HG02870 (cell line): ENCODE results near the gene ACSS3.

ENCODE experiments used
- ATAC-seq: cut with Tn5 transposase; IDR thresholded peaks from one replicate; pipeline ENCODE4 v1.9.1; 2021; ENCODE audit warnings: mild to moderate bottlenecking, moderate library complexity; ENCODE audit not compliant: unreplicated experiment

The ACSS3 gene

DNA sequence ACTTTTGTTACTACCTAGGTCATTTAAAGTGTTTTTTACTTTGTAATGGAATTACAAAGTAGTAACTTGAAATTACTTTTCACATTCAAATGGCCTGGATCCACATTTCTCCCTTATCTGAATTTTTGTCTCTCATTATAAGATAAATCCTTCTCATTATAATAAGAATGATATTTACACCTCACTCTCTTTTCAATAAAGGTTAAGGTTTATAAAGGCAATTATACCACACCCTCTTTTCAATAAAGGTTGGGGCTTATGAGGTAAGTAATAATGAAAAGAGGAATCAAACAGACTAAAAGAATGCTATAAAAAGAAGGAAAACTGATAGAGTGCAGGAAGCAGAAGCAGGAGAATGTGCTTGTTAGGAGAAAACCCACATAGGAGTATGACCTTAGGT is 210.8 kb downstream of the ACSS3 start:
- no peak for ATAC-seq

DNA sequence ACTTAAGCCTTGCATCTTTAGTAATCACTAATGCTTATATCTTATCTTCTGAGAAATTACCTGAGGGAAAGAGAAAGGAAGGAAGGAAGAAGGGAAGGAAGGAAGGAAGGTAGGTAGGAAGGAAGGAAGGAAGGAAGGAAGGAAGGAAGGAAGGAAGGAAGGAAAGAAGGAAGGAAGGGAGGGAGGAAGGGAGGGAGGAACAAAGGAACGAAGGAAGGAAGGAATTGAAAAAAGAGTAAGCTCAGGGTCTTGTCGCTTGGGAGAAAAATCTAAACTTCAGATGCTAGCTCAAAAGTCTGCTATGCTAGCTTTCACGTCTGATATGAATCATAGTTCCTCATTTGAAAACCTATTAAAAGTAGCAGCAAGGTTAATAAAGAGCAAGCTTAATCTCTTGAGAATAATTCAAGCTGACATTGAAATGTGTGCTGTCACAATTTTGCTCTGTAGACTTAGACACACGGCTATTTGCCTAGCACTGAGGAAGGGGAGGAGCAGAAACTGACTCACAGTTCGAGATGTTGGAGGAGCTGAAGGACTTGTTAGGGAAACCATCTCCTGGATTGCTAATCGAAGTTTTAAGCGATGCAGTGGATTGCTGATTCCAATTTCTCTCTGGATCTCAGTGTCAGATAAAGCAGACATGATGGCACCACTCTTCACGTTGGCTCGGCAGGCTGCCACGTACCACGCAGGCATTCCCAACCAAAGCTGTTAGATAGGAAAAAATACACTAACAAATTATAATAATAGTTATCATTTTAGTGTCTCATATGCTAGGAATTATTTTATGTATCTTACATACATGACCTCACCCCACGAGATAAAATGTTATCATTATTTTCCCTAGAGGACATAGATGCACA is 216.7 kb downstream of the ACSS3 start:
- ATAC-seq: no peak

DNA sequence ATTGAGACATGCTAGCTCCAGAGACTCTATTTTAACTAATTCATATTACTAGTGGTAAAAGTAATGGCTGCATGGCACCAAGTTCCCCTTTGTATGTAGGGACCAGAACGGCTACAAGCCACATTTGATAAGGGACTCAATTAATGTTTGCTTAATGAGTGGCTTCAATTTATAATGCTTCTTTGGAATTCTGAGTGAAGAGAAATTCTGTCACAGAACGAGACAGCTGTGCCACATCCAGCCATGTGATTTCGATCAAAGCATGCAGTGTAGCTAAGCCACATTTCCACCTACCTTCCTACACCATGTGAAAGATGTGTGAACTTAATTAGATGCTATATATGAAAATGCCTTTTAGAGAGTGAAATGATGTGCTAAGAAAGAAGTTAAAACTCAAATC is 217.4 kb downstream of the ACSS3 start:
- ATAC-seq: no peak

DNA sequence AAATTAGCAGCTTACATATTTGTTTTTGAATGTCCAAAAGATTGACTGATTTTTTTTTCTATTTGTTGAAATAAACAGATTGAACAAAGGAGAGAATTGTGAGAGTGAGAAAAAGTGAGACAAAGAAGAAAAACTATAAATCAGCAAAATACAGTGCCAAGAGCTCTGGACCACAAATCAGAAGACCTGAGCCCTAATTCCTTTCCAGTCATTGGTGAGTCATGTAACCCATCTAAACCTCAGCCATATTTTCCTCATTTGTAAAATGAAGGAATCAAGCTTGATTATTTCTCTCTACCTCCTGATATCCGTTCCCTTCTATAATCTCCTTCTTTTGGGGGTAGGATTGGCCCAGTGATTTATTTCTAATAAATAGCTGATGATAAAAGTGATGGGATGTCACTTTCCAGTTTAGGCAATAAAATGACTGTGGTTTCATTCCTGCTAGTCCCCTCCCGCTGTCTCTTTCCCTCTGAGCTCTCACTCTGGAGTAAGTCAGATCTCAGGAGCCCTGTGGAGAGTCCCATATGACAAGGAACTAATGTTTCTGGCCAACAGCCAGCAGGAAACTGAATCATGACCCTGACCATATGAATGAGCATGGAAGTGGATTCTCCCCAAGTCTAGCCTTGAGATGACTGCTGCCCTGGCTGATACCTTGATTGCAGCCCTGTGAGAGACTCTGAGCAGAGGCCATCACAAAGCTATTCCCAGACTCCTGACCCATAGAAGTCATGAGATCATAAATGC is 218.9 kb downstream of the ACSS3 start:
- ATAC-seq: no peak

DNA sequence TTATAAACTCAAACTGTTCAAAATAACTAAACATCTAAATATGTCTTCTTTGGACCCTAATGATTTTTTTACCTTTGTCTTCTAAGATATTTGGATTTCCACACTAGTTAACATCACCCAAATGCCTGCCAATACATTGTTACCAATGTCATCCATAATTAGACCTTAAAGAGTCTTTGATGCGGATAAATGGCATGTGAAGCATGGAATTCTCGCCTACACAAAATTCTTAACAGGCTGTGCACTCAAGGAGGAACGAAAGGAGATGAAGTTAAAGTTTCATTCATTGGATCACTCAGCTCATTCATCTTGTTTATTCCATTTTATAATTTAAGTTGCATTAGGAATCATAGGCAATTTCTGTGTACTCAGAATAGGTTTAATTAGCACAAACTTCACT is 219.7 kb downstream of the ACSS3 start:
- ATAC-seq: no peak

DNA sequence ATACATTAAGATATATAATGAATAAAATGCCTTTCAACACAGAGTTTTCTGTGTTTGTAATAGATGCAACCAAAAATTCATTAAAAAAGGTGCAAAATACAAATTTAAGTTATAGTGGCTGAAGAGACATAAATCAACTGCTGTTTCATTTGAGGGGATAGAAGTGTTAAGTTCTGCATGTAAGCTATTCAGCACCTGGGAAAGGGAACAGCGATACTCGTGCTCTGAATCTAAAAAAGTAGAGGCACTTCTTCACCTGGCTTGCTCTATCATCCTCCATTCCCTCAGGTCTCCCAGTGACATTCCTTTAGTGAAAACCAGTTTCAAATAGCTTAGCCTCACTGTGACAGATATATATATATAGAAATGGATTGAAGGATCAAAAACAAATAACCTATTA is 222.6 kb downstream of the ACSS3 start:
- ATAC-seq: no peak

DNA sequence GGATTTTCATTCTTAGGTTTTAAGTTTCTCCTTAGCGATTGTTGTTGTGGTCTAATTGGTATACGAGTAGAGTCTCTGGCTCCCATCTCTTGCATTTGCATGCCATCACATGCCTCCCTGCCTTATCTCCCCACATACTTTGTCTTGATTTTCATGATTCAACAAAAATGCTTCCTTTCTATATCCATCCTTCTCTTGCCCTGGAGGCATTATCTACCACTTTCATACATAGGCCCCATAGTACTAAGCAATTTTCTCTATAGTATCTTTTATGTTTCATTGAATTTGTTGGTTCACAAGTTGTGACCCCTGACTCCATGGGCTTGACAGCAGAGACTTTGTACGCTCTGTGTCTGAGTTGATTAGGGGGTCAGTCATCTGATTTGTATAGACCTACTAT is 226.1 kb downstream of the ACSS3 start:
- no peak for ATAC-seq
